HCT116 (cell line): ENCODE data around the gene RIPOR2. TPM values are rescaled to one million over a fixed set of nuclear protein-coding genes. Genes with fewer than 3 reads are reported as not detected.

Source experiments
- ATAC-seq: fragments of 200-7000 bp; cut with Tn5 transposase; 2 replicates; pipeline ENCODE4 v1.9.1; 2020; ENCODE audit warnings: mild to moderate bottlenecking, moderate library complexity
- BruUV-seq: library from RNA; stranded (reverse); fragments of 400-500 nt; replicated peaks from 2 replicates; lab custom pipeline; 2021; lab: Mats Ljungman, UMichigan
- CTCF ChIA-PET: fragments of 300-600 bp; sonication (Branson Sonifier 250); formaldehyde crosslinking; loops from one replicate; lab custom pipeline; 2021; ENCODE audit warnings: antibody characterized with exemption; lab: Charles Lee
- POLR2A ChIA-PET: fragments of 300-600, 350-600 bp; sonication (Branson Sonifier 250); formaldehyde crosslinking; loops from one replicate; lab custom pipeline; 2021; ENCODE audit warnings: antibody characterized with exemption; lab: Charles Lee
- RAD21 ChIA-PET, 2 experiments: fragments of 300-600 bp; sonication (Branson Sonifier 250); formaldehyde crosslinking; loops; one replicate each; lab custom pipeline; 2023; ENCODE audit warnings: low total read pairs in 2 of 2; ENCODE audit not compliant: uncharacterized antibody in 2 of 2, unreplicated experiment in 2 of 2, low non-redundant PET in 1 of 2; lab: Charles Lee
- DNase-seq: peaks from one replicate; pipeline ENCODE4 v3.0.0-alpha.2; 2010; ENCODE audit warnings: low read depth, low spot score
- H2AFZ ChIP-seq: fragments of 200-600 bp; shearing (Covaris generic), sonication (generic); 2 replicates; pipeline ENCODE4 v1.6.1; 2017; ENCODE audit warnings: low read depth, mixed run types, mixed read lengths, antibody characterized with exemption, low read length; ENCODE audit not compliant: poor library complexity, severe bottlenecking
- H3K27ac ChIP-seq: 2 replicates; pipeline ENCODE4 v1.5.1; 2012; ENCODE audit warnings: low read depth, low read length
- H3K27me3 ChIP-seq: fragments of 200-600 bp; sonication (generic); 2 replicates; pipeline ENCODE4 v1.6.1; 2016; ENCODE audit warnings: mixed run types, low read length, mixed read lengths; ENCODE audit not compliant: insufficient read depth
- H3K36me3 ChIP-seq, 2 experiments: fragments of 200-500 bp in 1 of 2; fragments of 200-600 bp in 1 of 2; sonication (Bioruptor generic) in 1 of 2; sonication (generic) in 1 of 2; 2 replicates each; pipeline versions ENCODE4 v1.5.1 to v1.6.1; 2014 to 2016; ENCODE audit warnings: low read length in 2 of 2, inconsistent platforms in 1 of 2, mixed read lengths in 1 of 2, mixed run types in 1 of 2; ENCODE audit not compliant: insufficient read depth in 2 of 2, control insufficient read depth in 1 of 2
- H3K4me1 ChIP-seq, 2 experiments: fragments of 200-600 bp in 1 of 2; sonication (generic) in 1 of 2; 2 replicates each; pipeline versions ENCODE4 v1.5.1 to v1.6.1; 2012 to 2017; ENCODE audit warnings: low read length in 2 of 2, inconsistent platforms in 1 of 2, mild to moderate bottlenecking in 1 of 2, mixed read lengths in 1 of 2, mixed run types in 1 of 2, moderate library complexity in 1 of 2; ENCODE audit not compliant: insufficient read depth in 2 of 2, control insufficient read depth in 1 of 2
- H3K4me2 ChIP-seq: fragments of 200-600 bp; sonication (generic); 2 replicates; pipeline ENCODE4 v1.6.1; 2017; ENCODE audit warnings: mixed run types, low read length, mixed read lengths
- H3K4me3 ChIP-seq, 2 experiments: fragments of 200-600 bp in 1 of 2; sonication (generic) in 1 of 2; replicated peaks in 1 of 2; 2 replicates each; pipeline ENCODE4 v1.5.1; 2011 to 2016; ENCODE audit warnings: low read length in 2 of 2, control low read depth in 1 of 2, low read depth in 1 of 2, mild to moderate bottlenecking in 1 of 2, mixed read lengths in 1 of 2, mixed run types in 1 of 2
- H3K79me2 ChIP-seq: fragments of 200-600 bp; sonication (generic); 2 replicates; pipeline ENCODE4 v1.6.1; 2017; ENCODE audit warnings: mild to moderate bottlenecking, mixed run types, low read length, moderate library complexity, mixed read lengths; ENCODE audit not compliant: insufficient read depth
- H3K9ac ChIP-seq: fragments of 200-600 bp; sonication (generic); 2 replicates; pipeline ENCODE4 v1.6.1; 2016; ENCODE audit warnings: low read length, mixed read lengths
- H3K9me2 ChIP-seq: fragments of 200-600 bp; sonication (generic), shearing (Covaris generic); 2 replicates; pipeline ENCODE4 v1.6.1; 2017; ENCODE audit warnings: mixed run types, mild to moderate bottlenecking, moderate library complexity; ENCODE audit not compliant: insufficient read depth
- H3K9me3 ChIP-seq, 2 experiments: fragments of 200-500 bp in 1 of 2; fragments of 200-600 bp in 1 of 2; sonication (Bioruptor generic) in 1 of 2; sonication (generic) in 1 of 2; 2 replicates each; pipeline ENCODE4 v1.6.1; 2014 to 2017; ENCODE audit warnings: low read length in 2 of 2, mixed read lengths in 2 of 2, inconsistent platforms in 1 of 2, low read depth in 1 of 2, mild to moderate bottlenecking in 1 of 2, mixed run types in 1 of 2, moderate library complexity in 1 of 2; ENCODE audit not compliant: control insufficient read depth in 1 of 2, insufficient read depth in 1 of 2
- H4K20me1 ChIP-seq: fragments of 200-600 bp; sonication (generic), shearing (Covaris generic); 2 replicates; pipeline ENCODE4 v1.6.1; 2017; ENCODE audit warnings: mixed run types, mild to moderate bottlenecking, moderate library complexity; ENCODE audit not compliant: insufficient read depth
- CBX3 ChIP-seq: IDR thresholded peaks from 2 replicates; pipeline ENCODE4 v1.6.1; 2012; ENCODE audit warnings: low read depth
- EGR1 ChIP-seq: IDR thresholded peaks from 2 replicates; pipeline ENCODE4 v1.6.1; 2012; ENCODE audit warnings: low read depth
- EZH2phosphoT487 ChIP-seq: fragments of 200-600 bp; IDR thresholded peaks from 2 replicates; pipeline ENCODE4 v1.6.1; 2018; ENCODE audit warnings: antibody characterized with exemption, borderline replicate concordance
- JUND ChIP-seq: IDR thresholded peaks from 2 replicates; pipeline ENCODE4 v1.6.1; 2012
- SIN3A ChIP-seq: IDR thresholded peaks from 2 replicates; pipeline ENCODE4 v1.6.1; 2012; ENCODE audit warnings: low read depth
- SP1 ChIP-seq: IDR thresholded peaks from 2 replicates; pipeline ENCODE4 v1.6.1; 2012; ENCODE audit warnings: low read depth
- SRF ChIP-seq: IDR thresholded peaks from 2 replicates; pipeline ENCODE4 v1.6.1; 2012; ENCODE audit warnings: low read depth
- YY1 ChIP-seq: IDR thresholded peaks from 2 replicates; pipeline ENCODE4 v1.6.1; 2011; ENCODE audit warnings: low read length, low read depth, moderate library complexity, mild to moderate bottlenecking; ENCODE audit not compliant: insufficient replicate concordance; ENCODE audit errors: extremely low read depth
- ZNF274 ChIP-seq: fragments of 200-500 bp; sonication (Bioruptor generic); IDR thresholded peaks from 2 replicates; pipeline ENCODE4 v1.6.1; 2014; ENCODE audit warnings: mild to moderate bottlenecking, low read depth, low read length, inconsistent platforms
- intact Hi-C: fragments of 100-400 bp; cut with micrococcal nuclease; formaldehyde crosslinking; loops from 2 replicates; pipeline ENCODE4 v1.10.0; 2022
- total RNA-seq: library from RNA; stranded (reverse); gene quantifications from one replicate; pipeline ENCODE4 v1.2.1, GENCODE V29; 2021; ENCODE audit not compliant: unreplicated experiment
- TF ChIP-seq, protein P1 (sequence below): IDR thresholded peaks from 2 replicates; pipeline ENCODE4 v1.6.1; 2011; ENCODE audit warnings: mild to moderate bottlenecking, low read length, moderate library complexity; ENCODE audit not compliant: insufficient replicate concordance; ENCODE audit errors: extremely low read depth
- TF ChIP-seq, protein P2 (sequence below), 3 experiments: fragments of 200-600 bp in 1 of 3; sonication (generic) in 1 of 3; IDR thresholded peaks in 2 of 3; conservative IDR thresholded peaks in 1 of 3; 2 replicates each; pipeline ENCODE4 v1.5.1; 2012 to 2017; ENCODE audit warnings: low read depth in 2 of 3, low read length in 2 of 3, antibody characterized with exemption in 1 of 3, borderline replicate concordance in 1 of 3, control low read depth in 1 of 3, mild to moderate bottlenecking in 1 of 3, mixed read lengths in 1 of 3, mixed run types in 1 of 3, moderate library complexity in 1 of 3; ENCODE audit not compliant: insufficient read depth in 1 of 3
- TF ChIP-seq, protein P3 (sequence below): IDR thresholded peaks from 2 replicates; pipeline ENCODE4 v1.6.1; 2012; ENCODE audit warnings: low read depth

Gene RIPOR2
- total RNA-seq, 1 experiment from 2014 or later = 0.44 TPM

DNA sequence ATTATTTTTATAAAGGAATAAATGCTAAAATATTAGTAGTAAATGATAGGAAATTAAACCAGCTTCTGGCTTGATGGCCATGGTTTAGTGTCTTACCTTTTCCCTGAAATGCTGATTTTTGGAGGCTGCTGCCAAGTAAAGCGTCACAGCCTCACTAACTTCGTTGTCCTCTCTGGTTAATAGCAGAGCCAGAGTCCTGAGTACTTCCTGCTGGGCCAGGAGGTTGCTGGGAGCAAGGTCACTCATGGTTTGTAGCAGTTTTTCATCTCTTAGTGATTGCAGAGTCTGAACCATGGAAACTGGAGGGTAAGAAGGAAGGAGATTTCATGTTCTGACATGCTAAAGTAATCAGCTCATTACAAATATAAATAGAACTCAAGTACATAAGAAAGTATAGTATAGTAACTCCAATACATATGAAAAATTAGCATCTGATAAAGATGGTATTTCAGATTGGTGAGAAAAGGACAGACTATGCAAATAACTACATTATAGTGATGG, 110.6 kb downstream of the RIPOR2 start:
- no peaks in the 10 kb centered on the region for H3K79me2 ChIP-seq
- intact Hi-C loops = no loop called here
- no peak overlapping the region for H2AFZ ChIP-seq
- H3K9me2 ChIP-seq = no peaks in the 10 kb centered on the region
- TF ChIP-seq, protein P1, sequence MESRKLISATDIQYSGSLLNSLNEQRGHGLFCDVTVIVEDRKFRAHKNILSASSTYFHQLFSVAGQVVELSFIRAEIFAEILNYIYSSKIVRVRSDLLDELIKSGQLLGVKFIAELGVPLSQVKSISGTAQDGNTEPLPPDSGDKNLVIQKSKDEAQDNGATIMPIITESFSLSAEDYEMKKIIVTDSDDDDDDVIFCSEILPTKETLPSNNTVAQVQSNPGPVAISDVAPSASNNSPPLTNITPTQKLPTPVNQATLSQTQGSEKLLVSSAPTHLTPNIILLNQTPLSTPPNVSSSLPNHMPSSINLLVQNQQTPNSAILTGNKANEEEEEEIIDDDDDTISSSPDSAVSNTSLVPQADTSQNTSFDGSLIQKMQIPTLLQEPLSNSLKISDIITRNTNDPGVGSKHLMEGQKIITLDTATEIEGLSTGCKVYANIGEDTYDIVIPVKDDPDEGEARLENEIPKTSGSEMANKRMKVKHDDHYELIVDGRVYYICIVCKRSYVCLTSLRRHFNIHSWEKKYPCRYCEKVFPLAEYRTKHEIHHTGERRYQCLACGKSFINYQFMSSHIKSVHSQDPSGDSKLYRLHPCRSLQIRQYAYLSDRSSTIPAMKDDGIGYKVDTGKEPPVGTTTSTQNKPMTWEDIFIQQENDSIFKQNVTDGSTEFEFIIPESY = no peak
- TF ChIP-seq SRF (no peak), EZH2phosphoT487 (no peak), SIN3A (no peak), CBX3 (no peak), ZNF274 (no peak), YY1 (no peak), JUND (no peak), EGR1 (no peak), SP1 (no peak)
- TF ChIP-seq, protein P2, sequence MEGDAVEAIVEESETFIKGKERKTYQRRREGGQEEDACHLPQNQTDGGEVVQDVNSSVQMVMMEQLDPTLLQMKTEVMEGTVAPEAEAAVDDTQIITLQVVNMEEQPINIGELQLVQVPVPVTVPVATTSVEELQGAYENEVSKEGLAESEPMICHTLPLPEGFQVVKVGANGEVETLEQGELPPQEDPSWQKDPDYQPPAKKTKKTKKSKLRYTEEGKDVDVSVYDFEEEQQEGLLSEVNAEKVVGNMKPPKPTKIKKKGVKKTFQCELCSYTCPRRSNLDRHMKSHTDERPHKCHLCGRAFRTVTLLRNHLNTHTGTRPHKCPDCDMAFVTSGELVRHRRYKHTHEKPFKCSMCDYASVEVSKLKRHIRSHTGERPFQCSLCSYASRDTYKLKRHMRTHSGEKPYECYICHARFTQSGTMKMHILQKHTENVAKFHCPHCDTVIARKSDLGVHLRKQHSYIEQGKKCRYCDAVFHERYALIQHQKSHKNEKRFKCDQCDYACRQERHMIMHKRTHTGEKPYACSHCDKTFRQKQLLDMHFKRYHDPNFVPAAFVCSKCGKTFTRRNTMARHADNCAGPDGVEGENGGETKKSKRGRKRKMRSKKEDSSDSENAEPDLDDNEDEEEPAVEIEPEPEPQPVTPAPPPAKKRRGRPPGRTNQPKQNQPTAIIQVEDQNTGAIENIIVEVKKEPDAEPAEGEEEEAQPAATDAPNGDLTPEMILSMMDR (IDR thresholded peaks at IDR 0.05 in 2 of 3, conservative IDR thresholded peaks at IDR 0.05 in 1 of 3; ENCODE audit: borderline replicate concordance in 1 of 3, insufficient read depth in 1 of 3, low read depth in 2 of 3, low read length in 2 of 3) = no peak
- TF ChIP-seq, protein P3, sequence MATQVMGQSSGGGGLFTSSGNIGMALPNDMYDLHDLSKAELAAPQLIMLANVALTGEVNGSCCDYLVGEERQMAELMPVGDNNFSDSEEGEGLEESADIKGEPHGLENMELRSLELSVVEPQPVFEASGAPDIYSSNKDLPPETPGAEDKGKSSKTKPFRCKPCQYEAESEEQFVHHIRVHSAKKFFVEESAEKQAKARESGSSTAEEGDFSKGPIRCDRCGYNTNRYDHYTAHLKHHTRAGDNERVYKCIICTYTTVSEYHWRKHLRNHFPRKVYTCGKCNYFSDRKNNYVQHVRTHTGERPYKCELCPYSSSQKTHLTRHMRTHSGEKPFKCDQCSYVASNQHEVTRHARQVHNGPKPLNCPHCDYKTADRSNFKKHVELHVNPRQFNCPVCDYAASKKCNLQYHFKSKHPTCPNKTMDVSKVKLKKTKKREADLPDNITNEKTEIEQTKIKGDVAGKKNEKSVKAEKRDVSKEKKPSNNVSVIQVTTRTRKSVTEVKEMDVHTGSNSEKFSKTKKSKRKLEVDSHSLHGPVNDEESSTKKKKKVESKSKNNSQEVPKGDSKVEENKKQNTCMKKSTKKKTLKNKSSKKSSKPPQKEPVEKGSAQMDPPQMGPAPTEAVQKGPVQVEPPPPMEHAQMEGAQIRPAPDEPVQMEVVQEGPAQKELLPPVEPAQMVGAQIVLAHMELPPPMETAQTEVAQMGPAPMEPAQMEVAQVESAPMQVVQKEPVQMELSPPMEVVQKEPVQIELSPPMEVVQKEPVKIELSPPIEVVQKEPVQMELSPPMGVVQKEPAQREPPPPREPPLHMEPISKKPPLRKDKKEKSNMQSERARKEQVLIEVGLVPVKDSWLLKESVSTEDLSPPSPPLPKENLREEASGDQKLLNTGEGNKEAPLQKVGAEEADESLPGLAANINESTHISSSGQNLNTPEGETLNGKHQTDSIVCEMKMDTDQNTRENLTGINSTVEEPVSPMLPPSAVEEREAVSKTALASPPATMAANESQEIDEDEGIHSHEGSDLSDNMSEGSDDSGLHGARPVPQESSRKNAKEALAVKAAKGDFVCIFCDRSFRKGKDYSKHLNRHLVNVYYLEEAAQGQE = no peak
- H3K4me3 ChIP-seq = no peak overlapping the region
- no peaks in the 10 kb centered on the region for H3K4me1 ChIP-seq
- no TSS peak for BruUV-seq
- CTCF ChIA-PET = interaction anchor here (1.8 kb wide), 1 partner anchor 10 kb away, joined by 3 read pairs; no protein-coding TSS in a partner anchor
- DNase-seq = no peak
- POLR2A ChIA-PET = no interaction called here
- RAD21 ChIA-PET = no interaction called here
- ATAC-seq = no peak
- no peak overlapping the region for H3K9ac ChIP-seq
- H3K27ac ChIP-seq = no peak overlapping the region
- H3K36me3 ChIP-seq = no peaks in the 10 kb centered on the region
- H4K20me1 ChIP-seq = no peaks in the 10 kb centered on the region
- no peaks in the 10 kb centered on the region for H3K9me3 ChIP-seq
- H3K27me3 ChIP-seq = no peaks in the 10 kb centered on the region
- H3K4me2 ChIP-seq = no peak overlapping the region
